Measurements from ENCODE around the gene LOXL3. TPM values are rescaled to one million over a fixed set of nuclear protein-coding genes. Genes with fewer than 3 reads are reported as not detected.

Gene LOXL3
- total RNA-seq, 1 donor from 2014 or later, result 8.1 TPM

GRCh38 chr2:74513605-74514367, 40.0 kb downstream of the LOXL3 start:
- no peaks in the 10 kb centered on the region for H3K9me3 ChIP-seq
- peaks cover 83% of the 10 kb centered on the region for H3K27me3 ChIP-seq
- H3K4me1 ChIP-seq, result peaks cover 14% of the 10 kb centered on the region
- no peaks in the 10 kb centered on the region for H3K36me3 ChIP-seq
- DNase-seq (no peak), ATAC-seq (no peak)
- intact Hi-C loops (cut with DNase I), result no loop called here
- H3K4me3 ChIP-seq, result no peak overlapping the region
- H3K27ac ChIP-seq, result no peak overlapping the region
- TF ChIP-seq CTCF (IDR thresholded peaks at IDR 0.05), result no peak

- no peak for TF ChIP-seq CTCF (IDR thresholded peaks at IDR 0.05)
- DNase-seq (no peak), ATAC-seq (no peak)
- H3K36me3 ChIP-seq, result no peaks in the 10 kb centered on the region
- H3K9me3 ChIP-seq, result no peaks in the 10 kb centered on the region
- H3K27ac ChIP-seq, result no peak overlapping the region
- peaks cover 76% of the 10 kb centered on the region for H3K27me3 ChIP-seq
- no peak overlapping the region for H3K4me3 ChIP-seq
- peaks cover 17% of the 10 kb centered on the region for H3K4me1 ChIP-seq
- intact Hi-C loops (cut with DNase I), result no loop called here
Observed at GRCh38 chr2:74512744-74513604, 40.8 kb downstream of the LOXL3 start.

GRCh38 chr2:74511104-74511989, 42.4 kb downstream of the LOXL3 start:
- TF ChIP-seq CTCF (IDR thresholded peaks at IDR 0.05), result no peak
- Histone ChIP-seq H3K4me1 (peaks cover 22% of the 10 kb centered on the region), H3K4me3 (no peak overlapping the region), H3K36me3 (no peaks in the 10 kb centered on the region), H3K27ac (no peak overlapping the region), H3K9me3 (no peaks in the 10 kb centered on the region), H3K27me3 (peaks cover 60% of the 10 kb centered on the region)
- DNase-seq (no peak), ATAC-seq (no peak)
- intact Hi-C loops (cut with DNase I), result no loop called here

GRCh38 chr2:74510272-74510671, 43.5 kb downstream of the LOXL3 start:
- H3K27me3 ChIP-seq, result peaks cover 49% of the 10 kb centered on the region
- ATAC-seq, result no peak

More at GRCh38 chr2:74510272-74510671, 43.5 kb downstream of the LOXL3 start:
- no peak overlapping the region for H3K4me3 ChIP-seq
- H3K9me3 ChIP-seq, result no peaks in the 10 kb centered on the region
- intact Hi-C loops (cut with DNase I), result no loop called here
- H3K27ac ChIP-seq, result no peak overlapping the region
- TF ChIP-seq CTCF (IDR thresholded peaks at IDR 0.05), result no peak
- H3K4me1 ChIP-seq, result peaks cover 22% of the 10 kb centered on the region
- no peak for DNase-seq
- peaks cover 9% of the 10 kb centered on the region for H3K36me3 ChIP-seq
